Right lobe of liver (tissue), 4 donors: ENCODE data around the gene CHERP.
A peak's percentile ranks its signal among the peaks of the same experiment; 100 is the strongest.

Experiments
- CTCF ChIP-seq, 4 donors: fragments of 200-600 bp in 3 of 4; fragments of 450-650 bp in 1 of 4; IDR thresholded peaks; one replicate each; pipeline versions ENCODE4 v1.5.1 to v1.8.0; 2016 to 2022; ENCODE audit warnings: antibody characterized with exemption in 4 of 4, mild to moderate bottlenecking in 2 of 4
- POLR2A ChIP-seq: fragments of 450-650 bp; IDR thresholded peaks from one replicate; pipeline ENCODE4 v1.6.1; 2017; ENCODE audit warnings: antibody characterized with exemption, mild to moderate bottlenecking
- donor health status: DM: no; HTN: no; CAD: no.
- donor health status: DM: no; HTN: no; CAD: no.
- donor health status: DM: no; HTN: yes; CAD: no.

- TF ChIP-seq CTCF (IDR thresholded peaks at IDR 0.05) = peak in 1 of 4 donors; percentile 4
- TF ChIP-seq POLR2A = no peak
These were observed 1.3 kb downstream of the CHERP start for GRCh38 chr19:16540948-16541347.
